Endodermal cell (in vitro differentiated cells): ENCODE results near the gene BCL11A. TPM values are rescaled to one million over a fixed set of nuclear protein-coding genes. Genes with fewer than 3 reads are reported as not detected.
A peak's percentile ranks its signal among the peaks of the same experiment; 100 is the strongest.

Experiments
- DNase-seq: peaks from one replicate; pipeline ENCODE4 v3.0.0-alpha.2; 2017
- H3K27ac ChIP-seq: 2 replicates; pipeline ENCODE4 v1.5.1; 2013; ENCODE audit warnings: mild to moderate bottlenecking, low read depth, low read length, moderate library complexity
- H3K27me3 ChIP-seq: 2 replicates; pipeline ENCODE4 v1.6.1; 2013; ENCODE audit warnings: mild to moderate bottlenecking, low read length, moderate library complexity; ENCODE audit not compliant: insufficient read depth, control insufficient read depth, poor library complexity, severe bottlenecking
- H3K36me3 ChIP-seq: 2 replicates; pipeline ENCODE4 v1.7.0; 2013; ENCODE audit warnings: mild to moderate bottlenecking, low read length, moderate library complexity; ENCODE audit not compliant: control insufficient read depth, insufficient read depth
- H3K4me1 ChIP-seq: one replicate; pipeline ENCODE4 v1.7.0; 2013; ENCODE audit warnings: low read length; ENCODE audit not compliant: control insufficient read depth, insufficient read depth
- H3K4me3 ChIP-seq: 2 replicates; pipeline ENCODE4 v1.5.1; 2013; ENCODE audit warnings: mild to moderate bottlenecking, low read length, moderate library complexity
- H3K9ac ChIP-seq: 2 replicates; pipeline ENCODE4 v1.6.1; 2013; ENCODE audit warnings: mild to moderate bottlenecking, low read length, moderate library complexity; ENCODE audit not compliant: poor library complexity, severe bottlenecking; ENCODE audit errors: extremely low read depth
- H3K9me3 ChIP-seq: 2 replicates; pipeline ENCODE4 v1.6.1; 2013; ENCODE audit warnings: mild to moderate bottlenecking, low read length, moderate library complexity; ENCODE audit not compliant: control insufficient read depth
- H3K27ac Mint-ChIP-seq: 2 replicates; pipeline ENCODE4 v1.8.0; 2020; ENCODE audit warnings: mixed read lengths
- H3K27me3 Mint-ChIP-seq: 2 replicates; pipeline ENCODE4 v1.8.0; 2021; ENCODE audit warnings: mild to moderate bottlenecking, mixed read lengths; ENCODE audit not compliant: insufficient read depth
- H3K36me3 Mint-ChIP-seq: 2 replicates; pipeline ENCODE4 v1.8.0; 2020; ENCODE audit warnings: low read depth, mixed read lengths
- H3K4me1 Mint-ChIP-seq: 2 replicates; pipeline ENCODE4 v1.8.0; 2020; ENCODE audit warnings: mixed read lengths
- H3K4me3 Mint-ChIP-seq: 2 replicates; pipeline ENCODE4 v1.8.0; 2020; ENCODE audit warnings: mild to moderate bottlenecking, moderate library complexity, mixed read lengths
- H3K9me3 Mint-ChIP-seq: 2 replicates; pipeline ENCODE4 v1.8.0; 2020; ENCODE audit warnings: mild to moderate bottlenecking, mixed read lengths
- CTCF ChIP-seq: fragments of 200-600 bp; sonication (generic); conservative IDR thresholded peaks from 2 replicates; pipeline ENCODE4 v1.5.0; 2021; ENCODE audit warnings: antibody characterized with exemption, mild to moderate bottlenecking
- WGBS, 2 experiments: methylation state at CpG; one replicate each; pipeline versions ENCODE4 v1.1.5 to v1.1.7; 2013; ENCODE audit warnings: missing lambda C conversion rate in 2 of 2, mixed read lengths in 1 of 2; ENCODE audit not compliant: insufficient coverage in 1 of 2, insufficient read length in 1 of 2; 5-methylcytosine and 5-hydroxymethylcytosine counted together
- total RNA-seq, 2 donors: library from RNA; stranded (reverse); fragmentation: NEBNext Ultra II Directional in 1 of 2; extraction: Animal tissue kit (Norgen Biotek cat#: 25700) in 1 of 2; gene quantifications; 2 replicates in 1 of 2; 3 replicates in 1 of 2; pipeline ENCODE4 v1.2.1, GENCODE V29; 2021

The BCL11A gene
- total RNA-seq, 2 donors from 2014 or later: 14.7 to 16.3 TPM

GRCh38 chr2:60438653-60439052, 114.8 kb downstream of the BCL11A start:
- Histone ChIP-seq H3K9me3 (no peaks in the 10 kb centered on the region), H3K4me3 (no peak overlapping the region), H3K9ac (no peak overlapping the region), H3K27me3 (peaks cover 6% of the 10 kb centered on the region), H3K4me1 (peaks cover 4% of the 10 kb centered on the region), H3K36me3 (no peaks in the 10 kb centered on the region), H3K27ac (no peak overlapping the region)
- no peak overlapping the region for H3K4me3 Mint-ChIP-seq
- no peaks in the 10 kb centered on the region for H3K36me3 Mint-ChIP-seq
- WGBS, 2 experiments: 93 to 100% methylated on average over 3 to 6 of the region's 6 CpGs
- no peak for TF ChIP-seq CTCF
- H3K9me3 Mint-ChIP-seq: no peaks in the 10 kb centered on the region
- peaks cover 43% of the 10 kb centered on the region for H3K4me1 Mint-ChIP-seq
- no peak for DNase-seq
- H3K27me3 Mint-ChIP-seq: peaks cover 13% of the 10 kb centered on the region
- no peak overlapping the region for H3K27ac Mint-ChIP-seq

DNA sequence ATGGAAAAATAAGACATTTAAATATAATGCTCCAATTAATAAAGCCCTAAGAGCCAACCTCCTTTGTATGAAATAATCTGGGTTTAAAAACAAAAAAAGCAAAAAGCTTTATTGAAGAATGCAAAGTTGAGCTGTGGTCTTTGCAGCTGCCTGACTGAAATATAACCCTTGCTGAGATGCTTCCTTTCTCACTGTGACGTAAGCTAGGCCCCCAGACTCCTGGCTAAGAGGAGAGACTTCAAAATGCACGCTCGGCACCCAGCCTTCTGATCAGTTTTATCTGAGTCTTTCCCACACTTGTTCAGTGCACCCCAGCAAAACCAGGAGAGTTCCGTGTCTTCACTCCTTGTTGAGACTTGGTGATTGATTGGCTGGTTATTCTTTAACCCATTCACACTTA, 115.3 kb downstream of the BCL11A start:
- Histone ChIP-seq H3K27me3 (peaks cover 6% of the 10 kb centered on the region), H3K9ac (no peak overlapping the region), H3K4me1 (peaks cover 4% of the 10 kb centered on the region), H3K9me3 (no peaks in the 10 kb centered on the region), H3K27ac (no peak overlapping the region), H3K4me3 (no peak overlapping the region), H3K36me3 (no peaks in the 10 kb centered on the region)
- no peaks in the 10 kb centered on the region for H3K36me3 Mint-ChIP-seq
- no peak for DNase-seq
- peaks cover 14% of the 10 kb centered on the region for H3K27me3 Mint-ChIP-seq
- WGBS, 2 experiments: 83 to 100% methylated on average over 1 to 4 of the region's 4 CpGs
- peaks cover 45% of the 10 kb centered on the region for H3K4me1 Mint-ChIP-seq
- no peak overlapping the region for H3K27ac Mint-ChIP-seq
- TF ChIP-seq CTCF: no peak
- no peaks in the 10 kb centered on the region for H3K9me3 Mint-ChIP-seq
- H3K4me3 Mint-ChIP-seq: no peak overlapping the region

- Mint-ChIP-seq H3K4me3 (no peak overlapping the region), H3K27me3 (peaks cover 17% of the 10 kb centered on the region), H3K36me3 (no peaks in the 10 kb centered on the region), H3K9me3 (no peaks in the 10 kb centered on the region), H3K4me1 (peaks cover 48% of the 10 kb centered on the region), H3K27ac (no peak overlapping the region)
- no peak overlapping the region for H3K9ac ChIP-seq
- no peak overlapping the region for H3K27ac ChIP-seq
- H3K4me3 ChIP-seq: no peak overlapping the region
- no peak for TF ChIP-seq CTCF
- DNase-seq: peak; percentile 54
- H3K36me3 ChIP-seq: no peaks in the 10 kb centered on the region
- peaks cover 8% of the 10 kb centered on the region for H3K4me1 ChIP-seq
- peaks cover 6% of the 10 kb centered on the region for H3K27me3 ChIP-seq
- no peaks in the 10 kb centered on the region for H3K9me3 ChIP-seq
- WGBS, 2 experiments: 70 to 78% methylated on average over 2 to 7 of the region's 7 CpGs
Measured at GRCh38 chr2:60437080-60437696, 116.3 kb downstream of the BCL11A start.
